Left hindlimb (tissue), 1 donor: ENCODE data around the gene GFOD2.

Experiments
- DNase-seq: peaks from one replicate; pipeline ENCODE4 v3.0.0-alpha.2; 2018

The GFOD2 gene

DNA sequence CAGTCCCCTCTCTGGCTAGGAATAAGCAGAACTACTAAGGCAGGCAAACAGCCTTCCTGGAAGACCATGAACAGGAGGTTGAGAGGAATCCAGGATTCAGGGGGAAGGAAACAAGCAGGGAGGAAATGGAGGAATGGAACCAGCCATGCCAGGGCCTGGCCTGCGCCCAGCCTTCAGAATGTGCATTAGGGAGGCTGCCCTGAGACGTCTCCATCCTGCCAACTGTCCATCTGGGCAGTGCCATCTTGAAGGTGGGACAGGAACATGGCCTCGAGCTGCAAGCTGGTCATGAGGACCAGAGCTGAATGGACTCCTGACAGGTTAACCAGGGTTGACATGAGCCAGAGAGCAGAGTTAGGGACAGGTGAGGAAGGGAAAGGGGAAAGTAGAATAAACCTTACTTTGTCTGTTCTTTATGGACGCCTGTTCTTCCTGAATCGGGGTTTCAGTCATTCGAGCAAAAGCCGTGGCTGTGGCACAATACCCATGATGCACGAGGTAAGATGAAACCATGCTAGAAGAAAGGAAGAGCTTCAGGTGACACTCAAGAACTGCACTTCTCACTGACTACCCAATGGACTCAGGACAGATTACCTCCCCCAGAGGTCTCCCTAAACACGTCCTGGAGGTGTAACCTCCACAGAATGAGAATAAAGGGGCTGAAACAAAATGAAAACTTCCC is 12.1 kb upstream of the GFOD2 start:
- no peak for DNase-seq

DNA sequence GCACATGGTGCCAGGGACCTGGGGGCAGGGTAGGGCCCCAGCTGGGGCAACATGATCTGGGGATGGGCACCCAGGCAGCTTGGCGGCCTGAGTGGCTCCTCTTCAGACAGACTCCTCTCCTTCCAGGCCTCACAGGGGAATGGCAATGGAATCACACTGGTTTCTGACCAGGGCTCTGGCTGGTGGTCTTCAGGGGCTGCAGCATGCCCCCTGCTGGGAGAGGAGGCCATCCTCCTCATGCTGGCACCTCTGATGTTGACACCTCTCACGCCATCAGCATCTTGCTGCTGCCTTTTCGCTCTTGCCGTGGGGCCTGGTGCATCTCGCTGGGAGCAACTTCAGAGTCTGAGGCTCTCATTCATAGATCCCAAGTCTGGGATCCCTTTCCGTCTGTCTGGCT is 11.2 kb upstream of the GFOD2 start:
- no peak for DNase-seq

- DNase-seq = no peak
Measured at GRCh38 chr16:67729636-67730248, 10.6 kb upstream of the GFOD2 start.

DNA sequence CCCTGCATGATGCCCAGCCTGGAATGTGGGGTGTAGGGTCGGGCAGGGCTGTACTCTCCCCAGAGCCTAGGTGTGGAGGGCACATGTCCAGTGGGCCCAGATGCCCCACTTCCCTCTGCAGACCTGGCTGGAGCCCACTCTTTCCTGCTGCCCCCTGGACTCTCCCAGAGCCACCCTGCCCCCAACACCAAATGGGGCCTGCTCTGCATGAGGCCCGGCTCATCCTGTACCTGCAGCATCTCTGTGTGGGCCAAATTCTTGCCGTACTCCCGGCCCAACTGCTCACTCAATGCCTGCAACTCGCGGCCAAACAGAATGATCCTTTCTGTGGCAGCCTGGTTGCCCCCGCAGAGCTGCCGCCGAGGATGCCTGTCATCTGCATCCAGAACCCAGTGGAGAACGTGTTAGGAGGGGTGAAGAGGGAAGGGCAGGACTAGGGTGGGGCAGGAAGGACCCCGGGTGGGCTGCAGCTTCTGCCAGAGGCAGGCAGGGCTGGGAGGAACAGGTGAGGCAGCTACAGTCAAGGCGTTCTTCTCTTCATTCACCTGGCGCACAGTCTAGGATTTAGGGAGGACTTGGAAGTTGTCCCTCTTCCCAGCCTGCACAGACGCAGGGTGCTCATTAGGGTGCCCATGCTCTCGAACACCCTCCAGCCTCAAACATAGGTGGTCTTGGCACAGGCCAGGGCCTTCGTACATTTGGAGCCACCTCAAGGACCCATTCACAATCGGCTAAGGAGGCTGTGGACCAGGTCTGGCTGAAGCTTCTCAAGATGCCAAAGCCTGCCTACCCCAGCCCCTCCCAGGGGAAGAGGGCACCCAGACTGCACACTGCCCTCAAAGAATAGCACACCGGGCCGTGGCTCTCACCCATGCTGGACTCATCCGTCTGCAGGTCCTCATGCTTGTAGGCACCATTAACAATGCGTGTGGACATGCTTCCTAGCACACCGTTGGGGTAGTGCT is 8.7 kb upstream of the GFOD2 start:
- no peak for DNase-seq

GRCh38 chr16:67726106-67727034 is 7.3 kb upstream of the GFOD2 start:
- DNase-seq = no peak

GRCh38 chr16:67723911-67724305 is 4.8 kb upstream of the GFOD2 start:
- DNase-seq = no peak

- DNase-seq = no peak
Measured at GRCh38 chr16:67723151-67723910, 4.2 kb upstream of the GFOD2 start.

DNA sequence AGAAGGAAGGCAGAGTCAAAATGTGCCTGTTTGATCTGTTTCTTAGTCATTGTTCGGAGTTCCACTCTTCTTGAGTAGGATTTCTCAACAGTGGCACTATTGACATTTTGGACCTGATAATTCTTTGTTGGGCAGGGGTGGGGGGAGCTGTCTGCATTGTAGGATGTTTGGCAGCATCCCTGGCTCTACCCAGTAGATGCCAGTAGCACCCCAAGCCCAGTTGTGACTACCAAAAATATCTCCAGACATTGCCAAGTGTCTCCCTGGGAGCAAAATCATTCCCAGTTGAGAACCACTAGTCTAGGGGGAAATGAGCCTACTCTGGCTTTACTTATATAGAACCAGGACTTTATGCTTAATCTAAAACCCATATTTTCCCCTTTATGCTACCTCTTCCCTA is 1.1 kb upstream of the GFOD2 start:
- DNase-seq = no peak

- peak; percentile 38 for DNase-seq
Measured at GRCh38 chr16:67719778-67720144, 645 bp upstream of the GFOD2 start.

DNA sequence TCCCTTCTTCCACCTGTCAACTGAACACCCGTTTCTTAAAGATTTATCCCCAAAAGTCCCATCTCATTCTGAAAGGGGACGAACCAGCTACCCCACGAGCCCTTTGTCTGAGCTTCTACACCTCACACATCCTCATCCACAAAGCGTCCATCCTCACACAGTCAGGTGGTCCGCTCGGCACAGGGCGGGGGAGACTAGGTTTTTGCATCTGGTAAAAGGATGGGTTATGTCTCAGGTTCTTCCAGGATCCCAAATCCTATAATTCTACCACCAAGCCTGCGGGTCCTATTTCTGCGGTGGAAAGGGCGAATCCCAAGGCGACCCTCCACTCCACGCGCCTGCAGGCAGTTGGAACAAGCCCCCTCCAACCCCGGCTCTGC is 458 bp downstream of the GFOD2 start:
- DNase-seq = peak; percentile 28

DNA sequence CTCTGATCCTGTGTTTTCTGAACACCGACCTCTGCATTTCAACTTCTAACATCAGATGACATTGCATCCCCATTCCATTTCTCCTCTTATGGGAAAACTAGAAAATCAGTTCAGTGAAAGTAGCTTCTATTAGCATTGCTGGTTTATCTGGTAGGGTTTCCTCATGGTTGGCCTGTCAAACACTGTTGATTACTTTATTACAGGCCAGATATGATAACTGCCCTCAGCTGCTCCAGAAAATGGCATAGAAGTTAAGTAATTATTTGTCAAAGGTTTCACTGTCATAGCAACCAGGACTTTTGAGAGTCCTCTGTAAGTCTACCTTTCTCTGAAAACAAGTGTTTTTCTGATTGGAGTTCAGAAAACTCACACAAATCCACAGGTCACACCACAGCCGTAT is 3.0 kb downstream of the GFOD2 start:
- no peak for DNase-seq

GRCh38 chr16:67714522-67714921 is 4.6 kb downstream of the GFOD2 start:
- no peak for DNase-seq

GRCh38 chr16:67713647-67714273 is 5.4 kb downstream of the GFOD2 start:
- DNase-seq = no peak

DNA sequence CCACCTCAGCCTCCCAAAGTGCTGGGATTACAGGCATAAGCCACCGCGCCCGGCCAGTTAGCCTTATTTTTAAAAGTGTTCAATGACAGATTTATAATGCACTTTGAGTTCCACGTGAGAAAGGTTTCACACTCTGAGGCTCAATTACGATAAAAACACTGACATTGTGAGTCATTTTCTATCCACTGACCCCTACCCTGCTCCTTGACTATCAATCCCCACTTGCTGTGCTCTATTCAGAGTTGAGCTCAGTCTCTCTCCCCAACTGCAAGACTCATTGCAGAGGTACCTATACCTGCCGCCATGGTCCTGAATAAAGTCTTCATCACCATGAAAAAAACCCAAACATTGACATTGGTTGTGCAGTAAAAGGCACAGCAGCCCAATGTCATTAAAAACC is 8.5 kb downstream of the GFOD2 start:
- DNase-seq = no peak

GRCh38 chr16:67709050-67709449 is 10.1 kb downstream of the GFOD2 start:
- no peak for DNase-seq

GRCh38 chr16:67708368-67708771 is 10.7 kb downstream of the GFOD2 start:
- no peak for DNase-seq

- no peak for DNase-seq
Measured at GRCh38 chr16:67707790-67708189, 11.3 kb downstream of the GFOD2 start.

- no peak for DNase-seq
Measured at GRCh38 chr16:67707210-67707609, 11.9 kb downstream of the GFOD2 start.

GRCh38 chr16:67704110-67704509 is 15.0 kb downstream of the GFOD2 start:
- no peak for DNase-seq

DNA sequence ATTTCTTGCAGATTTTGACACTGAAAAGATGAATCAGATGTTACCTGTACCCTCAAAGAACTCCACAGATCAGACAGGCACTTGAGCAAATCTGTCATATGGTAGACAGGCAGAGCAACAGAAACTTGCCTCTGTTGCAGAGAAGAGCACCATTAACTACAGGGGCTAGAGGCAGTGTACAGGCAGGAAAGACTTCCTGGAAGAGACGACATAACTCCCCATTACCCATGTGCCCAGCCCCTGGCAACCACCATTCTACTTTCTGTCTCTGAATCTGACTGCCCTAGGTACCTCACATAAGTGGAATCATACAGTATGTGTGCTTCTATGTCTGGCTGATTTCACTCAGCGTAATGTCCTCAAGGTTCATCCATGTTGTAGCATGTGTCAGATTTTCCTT is 15.5 kb downstream of the GFOD2 start:
- DNase-seq = no peak

DNA sequence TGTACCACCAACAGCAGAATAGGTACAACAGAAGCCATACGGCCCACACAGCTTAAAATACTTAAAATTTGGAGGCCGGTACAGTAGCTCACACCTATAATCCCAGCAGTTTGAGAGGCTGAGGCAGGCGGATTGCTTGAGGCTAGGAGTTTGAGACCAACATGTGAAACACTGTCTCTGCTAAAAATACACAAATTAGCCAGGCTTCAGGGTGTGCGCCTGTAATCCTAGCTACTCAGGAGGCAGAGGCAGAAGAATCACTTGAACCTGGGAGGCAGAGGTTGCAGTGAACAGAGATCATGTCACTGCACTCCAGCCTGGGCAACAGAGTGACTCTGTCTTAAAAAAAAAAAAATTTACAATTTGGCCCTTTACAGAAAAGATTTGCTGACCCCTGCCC is 17.0 kb downstream of the GFOD2 start:
- no peak for DNase-seq

DNA sequence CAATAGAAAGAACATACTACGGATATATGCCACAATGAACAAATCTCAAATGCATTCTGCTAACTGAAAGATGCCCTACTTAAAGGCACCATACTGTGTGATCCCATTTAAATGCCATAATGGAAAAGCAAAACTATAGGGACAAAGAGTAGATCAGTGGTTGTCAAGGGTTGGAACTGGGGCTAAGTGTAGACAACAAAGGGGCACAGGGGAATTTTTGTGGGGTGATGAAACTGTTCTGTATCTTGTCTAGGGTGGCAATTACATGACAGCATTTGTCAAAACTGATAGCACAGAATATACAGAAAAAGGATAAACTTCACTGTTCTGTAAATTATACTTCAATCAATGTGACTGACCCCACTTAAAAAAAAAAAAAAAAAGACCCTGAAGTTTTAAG is 17.7 kb downstream of the GFOD2 start:
- no peak for DNase-seq
